ENCODE results near the gene DYNC1H1.

DNA sequence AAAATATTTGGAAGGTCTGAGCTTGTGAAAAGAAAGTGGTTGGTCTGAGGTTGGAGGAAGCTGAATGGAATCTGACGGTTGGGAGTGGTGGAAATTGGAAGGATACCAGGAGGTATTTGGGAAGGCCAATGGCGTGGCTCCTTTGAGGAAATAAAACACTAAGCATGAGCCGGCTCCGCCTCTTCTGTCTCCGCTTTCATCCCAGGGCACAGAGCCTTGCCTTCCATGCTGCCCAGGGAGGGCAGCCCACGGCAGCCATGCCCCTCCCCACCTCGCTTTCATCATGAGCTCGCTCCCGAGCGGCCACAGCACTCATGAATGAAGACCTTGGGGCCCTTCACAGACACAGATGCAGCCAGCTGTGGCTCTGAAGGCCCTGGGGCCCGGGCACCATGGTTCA, 86.3 kb downstream of the DYNC1H1 start:
- TF ChIP-seq, protein P1, sequence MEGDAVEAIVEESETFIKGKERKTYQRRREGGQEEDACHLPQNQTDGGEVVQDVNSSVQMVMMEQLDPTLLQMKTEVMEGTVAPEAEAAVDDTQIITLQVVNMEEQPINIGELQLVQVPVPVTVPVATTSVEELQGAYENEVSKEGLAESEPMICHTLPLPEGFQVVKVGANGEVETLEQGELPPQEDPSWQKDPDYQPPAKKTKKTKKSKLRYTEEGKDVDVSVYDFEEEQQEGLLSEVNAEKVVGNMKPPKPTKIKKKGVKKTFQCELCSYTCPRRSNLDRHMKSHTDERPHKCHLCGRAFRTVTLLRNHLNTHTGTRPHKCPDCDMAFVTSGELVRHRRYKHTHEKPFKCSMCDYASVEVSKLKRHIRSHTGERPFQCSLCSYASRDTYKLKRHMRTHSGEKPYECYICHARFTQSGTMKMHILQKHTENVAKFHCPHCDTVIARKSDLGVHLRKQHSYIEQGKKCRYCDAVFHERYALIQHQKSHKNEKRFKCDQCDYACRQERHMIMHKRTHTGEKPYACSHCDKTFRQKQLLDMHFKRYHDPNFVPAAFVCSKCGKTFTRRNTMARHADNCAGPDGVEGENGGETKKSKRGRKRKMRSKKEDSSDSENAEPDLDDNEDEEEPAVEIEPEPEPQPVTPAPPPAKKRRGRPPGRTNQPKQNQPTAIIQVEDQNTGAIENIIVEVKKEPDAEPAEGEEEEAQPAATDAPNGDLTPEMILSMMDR (IDR thresholded peaks at IDR 0.05; ENCODE audit: low read depth, low read length, poor library complexity, severe bottlenecking) = no peak
- no peak for TF ChIP-seq EZH2phosphoT487 (IDR thresholded peaks at IDR 0.05; ENCODE audit: borderline replicate concordance, low read length)
